ENCODE results near the gene RAC2. TPM values are rescaled to one million over a fixed set of nuclear protein-coding genes. Genes with fewer than 3 reads are reported as not detected.
"Not testable (repeated sequence)": the region's sequence is repeated elsewhere in the genome, so short reads cannot be mapped to it uniquely, and the experiment has no call there.

The RAC2 gene
- total RNA-seq, 1 experiment from 2014 or later, result 151 TPM

DNA sequence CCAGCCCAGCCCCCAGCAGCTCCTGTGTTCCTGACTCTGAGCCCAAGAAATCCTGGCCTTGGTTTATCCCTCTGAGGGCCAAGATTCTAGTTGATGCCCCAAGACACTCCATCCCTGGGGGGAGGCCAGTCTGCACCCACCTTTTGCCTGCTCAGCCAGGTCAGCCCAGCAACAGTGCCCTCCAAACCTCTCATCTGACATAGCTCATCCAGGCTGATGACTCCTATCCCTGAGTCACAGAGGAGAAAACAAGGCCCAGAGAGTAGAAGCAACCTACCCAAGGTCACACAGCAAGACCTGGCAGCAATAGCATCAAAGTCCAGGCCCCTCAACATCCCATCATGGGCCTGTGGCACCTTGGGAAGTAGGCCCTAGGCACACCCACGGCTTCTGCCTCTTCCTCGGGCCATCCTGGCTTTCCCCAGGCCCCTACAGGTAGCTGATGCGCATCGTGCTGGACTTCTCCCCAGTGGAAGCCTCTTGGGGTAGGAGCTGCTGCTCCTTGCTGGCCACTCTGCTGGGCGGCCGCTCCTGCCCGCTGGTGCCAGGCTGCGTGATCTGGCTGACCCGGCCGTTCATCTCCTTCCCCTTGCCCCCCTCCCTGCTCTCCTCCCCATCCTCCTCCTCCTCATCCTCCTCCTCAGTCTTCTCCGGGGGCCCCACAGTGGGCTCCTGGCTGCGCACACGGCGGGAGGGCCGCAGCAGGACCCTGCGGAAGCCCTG, 37.8 kb downstream of the RAC2 start:
- DNase-seq (ENCODE audit: low read depth), result no peak

DNA sequence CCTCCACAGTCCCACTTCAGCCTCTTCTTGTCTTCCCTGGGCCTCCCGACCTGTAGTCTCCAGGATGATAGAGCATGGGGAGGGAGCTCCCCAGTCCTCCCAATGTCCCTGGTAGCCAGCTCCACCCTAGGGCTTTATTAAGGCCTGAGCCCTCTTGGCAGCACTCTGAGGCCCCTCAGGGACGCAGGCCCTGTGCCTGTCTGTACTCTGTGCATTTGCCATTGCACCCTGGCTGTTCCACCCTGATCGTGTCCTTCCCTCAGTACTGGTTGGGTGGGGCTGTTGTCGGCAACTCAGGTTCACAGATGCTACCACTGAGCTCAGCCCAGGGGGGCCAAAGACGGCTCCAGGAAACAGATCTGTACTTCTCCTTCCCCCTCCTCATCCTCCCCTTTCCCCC, 39.0 kb downstream of the RAC2 start:
- no peak for DNase-seq (ENCODE audit: low read depth)

DNA sequence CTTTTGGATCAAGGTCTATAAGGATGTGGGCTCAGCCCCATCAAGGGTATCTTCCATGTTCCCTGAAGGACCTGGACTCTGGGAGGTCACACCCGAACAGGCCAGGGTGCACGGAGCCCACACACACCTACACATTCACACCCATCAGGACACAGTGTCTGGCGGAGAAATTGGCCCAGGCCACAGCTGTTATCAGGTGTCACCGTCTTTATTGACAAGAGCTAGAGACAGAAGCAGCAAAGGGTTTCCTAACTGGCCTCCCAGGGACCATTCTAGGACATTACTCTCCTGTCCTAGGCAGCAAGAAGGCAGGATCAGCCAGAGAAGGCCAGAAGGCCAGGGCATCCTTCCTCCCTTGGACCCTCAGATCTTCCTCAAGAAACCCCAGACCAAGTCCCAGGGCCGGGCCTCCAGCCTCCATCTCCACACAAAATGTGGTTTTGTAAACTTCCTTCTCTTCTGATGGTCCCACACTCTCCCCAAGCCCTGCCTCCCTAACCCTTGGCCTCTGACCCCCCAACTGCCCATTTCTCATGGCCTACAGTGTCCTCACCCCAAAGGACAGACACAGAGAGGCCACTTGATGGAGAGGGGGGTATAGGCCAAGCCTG, 39.9 kb downstream of the RAC2 start:
- no peak for DNase-seq (ENCODE audit: low read depth)

DNA sequence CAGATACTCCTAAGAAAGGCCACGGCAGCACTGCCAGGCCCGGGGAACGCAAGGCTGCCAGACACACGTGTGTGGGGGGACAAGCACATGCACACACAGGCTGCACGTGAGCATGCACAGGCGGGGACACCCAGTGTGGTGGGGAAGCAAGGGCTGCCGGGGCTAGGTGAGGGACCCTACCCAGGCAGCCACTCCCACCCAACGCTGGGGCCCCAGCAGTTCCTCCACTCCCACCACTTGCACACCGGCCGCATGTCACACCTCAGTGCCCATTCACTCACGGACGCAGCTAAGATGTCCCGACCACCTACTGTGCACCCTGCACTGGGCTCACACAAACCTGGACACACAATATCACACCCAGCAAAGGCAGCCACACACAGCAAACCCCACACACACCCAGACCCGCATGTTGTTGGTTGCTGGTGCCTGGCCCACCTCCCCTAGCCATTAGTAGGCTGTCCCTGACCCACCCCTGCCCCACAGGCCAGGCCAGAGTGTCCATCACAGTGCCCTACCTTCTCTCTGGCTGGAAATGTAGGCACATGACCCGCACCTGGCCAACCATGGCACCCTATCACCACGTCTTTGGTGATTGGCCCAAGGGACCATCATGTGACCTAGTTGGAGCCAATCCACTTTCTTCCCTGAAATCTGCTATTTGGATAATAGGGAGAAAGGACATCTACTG, 40.6 kb downstream of the RAC2 start:
- no peak for DNase-seq (ENCODE audit: low read depth)

DNA sequence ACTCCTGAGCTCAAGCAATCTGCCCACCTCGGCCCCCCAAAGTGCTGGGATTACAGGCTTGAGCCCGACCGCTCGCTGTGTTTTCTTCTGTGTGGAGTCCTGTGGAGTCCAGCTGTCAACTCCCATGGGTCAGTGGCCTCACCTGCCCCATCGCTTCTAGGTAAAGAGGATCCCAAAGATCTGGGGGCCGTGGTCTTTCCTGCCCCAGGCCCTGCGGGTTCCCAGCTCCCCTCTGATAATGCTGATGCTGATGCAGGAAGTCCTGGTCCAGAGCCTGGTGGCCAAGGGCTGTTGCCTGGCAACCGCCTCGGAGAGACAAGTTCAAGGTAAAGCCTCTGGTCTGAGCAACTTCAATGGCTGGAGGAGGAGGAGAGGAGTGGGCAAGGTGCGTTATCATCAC, 41.4 kb downstream of the RAC2 start:
- no peak for DNase-seq (ENCODE audit: low read depth)

DNA sequence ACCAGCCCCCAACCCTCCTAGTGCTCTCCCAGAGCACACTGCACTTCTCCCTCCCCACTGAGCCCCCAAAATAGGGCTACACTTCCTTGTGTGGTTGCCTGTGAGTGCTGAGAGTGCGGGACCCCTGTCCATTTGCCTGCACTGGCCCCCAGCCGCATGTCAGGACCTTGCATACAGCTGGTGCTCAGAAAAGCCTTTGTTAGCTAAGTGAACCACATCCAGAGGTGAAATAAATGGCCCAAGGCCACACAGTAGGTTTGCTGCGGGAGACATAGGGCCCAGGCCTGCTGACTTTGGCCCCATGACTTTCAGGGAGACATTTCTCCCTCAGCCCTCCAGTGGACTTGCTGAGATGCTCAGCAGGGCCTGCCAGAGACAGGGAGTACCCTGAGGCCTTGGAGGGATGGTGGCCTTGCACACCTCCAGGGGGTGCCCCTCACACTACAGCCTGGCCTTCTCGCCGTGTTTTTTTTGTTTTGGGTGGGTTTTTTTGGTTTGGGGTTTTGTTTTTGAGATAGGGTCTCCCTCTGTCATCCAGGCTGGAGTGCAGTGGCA, 42.0 kb downstream of the RAC2 start:
- no peak for DNase-seq (ENCODE audit: low read depth)

DNA sequence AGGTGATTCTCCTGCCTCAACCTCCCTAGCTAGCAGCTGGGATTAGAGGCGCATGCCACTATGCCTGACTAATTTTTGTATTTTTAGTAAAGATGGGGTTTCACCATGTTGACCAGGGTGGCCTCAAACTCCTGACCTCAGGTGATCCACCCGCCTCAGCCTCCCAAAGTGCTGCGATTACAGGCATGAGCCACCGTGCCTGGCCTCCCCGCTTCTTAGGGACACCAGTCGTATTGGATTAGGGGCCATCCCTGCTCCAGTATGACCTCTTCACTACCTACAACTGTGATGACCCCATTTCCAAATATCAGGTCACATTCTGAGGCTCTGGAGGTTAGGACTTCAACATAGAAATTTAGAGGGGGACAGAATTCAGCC, 42.6 kb downstream of the RAC2 start:
- DNase-seq (ENCODE audit: low read depth), result not testable (repeated sequence)

DNA sequence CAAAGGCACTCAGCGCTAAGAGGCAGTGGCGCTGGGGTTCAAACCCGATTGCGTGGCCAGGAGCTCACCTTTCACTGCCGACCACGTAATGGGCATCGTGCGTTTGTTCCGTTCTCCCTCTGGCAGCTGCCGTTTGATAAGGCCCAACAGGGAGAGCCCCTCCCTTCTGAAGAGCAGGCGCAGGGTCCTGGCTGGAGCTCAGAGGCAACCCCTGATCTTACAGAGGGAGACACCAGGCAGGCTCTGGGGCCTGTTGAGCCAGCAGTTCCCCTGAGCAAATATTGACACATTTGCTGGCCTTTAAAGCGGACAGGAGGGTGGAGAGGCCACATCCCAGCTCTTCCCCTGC, 44.3 kb downstream of the RAC2 start:
- peak; percentile 7 for DNase-seq (ENCODE audit: low read depth)

DNA sequence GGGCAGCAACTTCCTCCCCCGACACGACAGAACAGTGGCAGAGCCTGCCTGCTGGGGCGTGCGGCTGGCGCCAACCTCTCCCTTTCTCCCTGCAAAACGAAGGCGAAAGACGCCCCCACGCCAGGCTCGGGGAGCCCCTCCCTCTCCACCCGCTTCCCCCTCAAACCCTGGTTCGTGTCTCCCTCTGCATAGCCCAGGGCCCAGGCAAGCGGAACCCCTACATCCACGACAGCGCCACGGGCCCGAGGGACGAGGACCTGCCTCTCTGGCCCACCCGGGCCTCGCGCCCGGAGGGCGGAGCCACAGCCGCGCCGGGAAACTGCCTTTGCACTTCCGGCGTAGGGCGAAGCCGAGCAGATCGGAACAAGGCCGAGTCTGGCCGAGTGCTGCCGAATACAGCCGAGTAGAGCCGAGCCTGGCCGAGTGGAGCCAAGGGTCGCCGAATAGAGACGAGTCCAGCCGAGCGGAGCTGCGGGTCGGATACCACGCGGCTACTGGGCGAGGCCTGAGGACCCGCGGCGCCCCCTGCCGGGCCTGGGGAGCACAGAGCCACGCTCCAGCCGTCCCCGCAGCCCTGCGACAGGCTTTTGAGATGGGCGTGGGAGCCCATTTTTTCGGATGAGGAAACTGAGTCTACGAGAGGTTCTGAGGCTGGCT, 44.8 kb downstream of the RAC2 start:
- DNase-seq (ENCODE audit: low read depth), result peak; percentile 92

DNA sequence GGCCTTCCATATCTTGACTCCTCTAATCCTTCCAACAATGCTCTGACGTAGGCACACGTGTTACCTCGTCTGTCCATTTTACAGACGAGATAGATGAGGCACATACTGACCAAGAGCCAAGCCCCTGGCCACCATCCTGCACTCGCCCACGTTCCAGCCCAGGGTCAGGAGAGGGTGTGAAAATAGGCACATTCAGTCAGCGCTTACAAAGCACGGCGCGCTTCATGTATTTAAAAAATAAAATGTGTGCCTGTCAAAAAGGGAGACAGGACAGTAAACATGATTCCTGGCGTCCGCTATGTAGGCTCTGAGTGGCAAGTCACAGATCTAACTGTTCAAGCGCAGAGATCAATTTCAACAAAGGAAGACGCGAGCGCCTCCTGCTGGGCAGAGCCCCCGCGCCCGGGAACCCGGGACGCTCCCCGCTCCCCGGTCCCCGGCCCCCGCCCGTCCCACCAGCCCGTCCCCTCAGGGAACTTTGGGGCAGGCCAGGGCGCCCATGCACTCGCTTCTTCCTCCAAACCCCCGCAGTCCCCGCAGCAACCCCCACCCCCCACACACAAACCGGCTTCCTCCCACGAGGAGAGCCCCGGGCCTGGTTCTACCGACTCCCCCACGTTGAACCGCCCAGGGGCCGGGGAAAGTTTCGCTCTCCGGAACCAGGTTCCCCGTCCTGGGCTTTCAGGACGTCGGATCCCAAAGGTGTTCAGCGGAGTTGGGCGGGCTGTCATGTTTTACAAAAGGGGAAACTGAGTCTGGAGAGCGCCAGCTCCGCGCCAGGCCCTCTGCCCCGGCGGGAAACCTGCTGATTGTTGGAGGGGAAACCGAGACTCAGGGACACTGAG, 45.6 kb downstream of the RAC2 start:
- DNase-seq (ENCODE audit: low read depth), result peak; percentile 69

DNA sequence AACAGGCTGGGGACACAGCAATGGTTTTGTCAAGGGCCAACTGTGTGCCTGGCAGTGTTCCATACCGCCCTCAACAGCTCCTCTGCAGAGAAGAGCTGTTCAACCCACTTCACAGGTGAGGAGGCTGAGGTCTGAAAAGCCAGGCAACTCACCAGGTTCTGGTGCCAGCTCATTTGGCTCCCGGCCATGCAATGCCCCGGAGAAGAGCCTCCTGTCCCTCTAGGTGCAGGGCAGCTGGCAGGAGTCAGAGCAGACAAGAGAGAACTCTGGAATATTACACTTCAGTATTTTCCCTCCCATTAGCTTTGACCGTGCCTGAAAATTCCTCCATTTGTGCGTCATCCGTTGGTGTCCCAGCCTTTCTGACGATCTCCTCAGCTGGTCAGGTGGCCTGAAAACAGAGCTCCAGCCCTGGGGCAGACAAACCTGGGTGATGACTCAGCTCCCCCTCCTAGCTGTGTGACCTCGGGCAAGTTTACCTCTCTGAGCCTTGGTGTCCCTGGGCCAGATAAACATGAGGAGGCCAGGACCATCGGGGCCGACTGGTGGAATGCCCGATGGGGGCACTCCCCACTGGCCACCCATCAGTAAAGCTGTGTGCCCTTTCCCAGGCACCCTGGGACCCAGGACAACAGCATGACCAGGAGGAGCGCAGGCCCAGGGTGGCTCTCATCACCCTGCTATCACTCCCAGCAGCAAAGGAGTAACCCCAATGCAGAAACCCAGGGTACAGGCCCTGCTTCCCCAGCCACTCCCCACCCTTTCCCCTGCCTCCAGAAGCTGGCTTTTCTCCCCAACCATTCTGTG, 46.4 kb downstream of the RAC2 start:
- peak; percentile 88 for DNase-seq (ENCODE audit: low read depth)

DNA sequence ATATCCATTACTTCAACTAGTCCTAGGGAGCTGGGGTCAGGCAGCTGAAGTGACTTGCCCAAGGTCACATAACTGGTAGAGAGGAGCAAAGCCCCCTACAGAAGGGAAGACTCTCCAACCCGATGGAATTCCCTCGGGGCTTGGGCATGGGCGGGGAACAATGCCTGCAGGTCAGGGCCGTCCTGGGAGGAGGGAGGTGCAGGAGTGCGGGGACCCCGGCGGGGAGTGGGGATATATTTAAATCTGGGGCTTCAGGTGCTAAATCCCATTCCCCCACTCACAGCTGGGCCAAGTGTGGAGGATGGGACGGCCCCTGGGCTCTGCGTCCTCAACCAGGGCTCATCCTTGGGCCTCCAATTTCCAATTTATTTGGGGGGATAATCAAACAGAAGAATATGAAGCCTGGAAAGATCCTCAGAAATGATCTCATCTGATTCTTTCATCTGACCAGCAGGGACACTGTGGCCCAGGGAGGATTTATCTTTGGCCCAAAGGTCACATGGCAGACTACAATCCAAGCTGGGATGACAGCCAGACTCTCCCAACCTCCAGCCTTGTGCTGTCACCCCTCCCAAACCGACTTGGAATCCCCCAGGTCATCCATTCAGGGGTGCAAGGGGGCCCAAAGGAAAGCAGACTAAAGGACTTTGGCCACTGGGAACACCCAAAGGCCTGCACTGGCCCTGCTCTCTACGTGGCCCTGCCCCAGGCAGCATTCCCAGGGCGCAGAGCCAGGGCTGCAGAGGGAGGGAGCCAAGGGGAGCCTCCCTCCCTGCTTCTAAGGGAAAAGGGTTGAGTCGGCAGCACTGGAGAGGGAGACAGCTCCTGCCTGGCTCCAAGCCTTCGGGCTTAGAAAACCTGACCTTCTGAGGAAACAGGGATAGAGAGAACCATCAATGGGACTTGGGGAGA, 47.3 kb downstream of the RAC2 start:
- peak; percentile 92 for DNase-seq (ENCODE audit: low read depth)

DNA sequence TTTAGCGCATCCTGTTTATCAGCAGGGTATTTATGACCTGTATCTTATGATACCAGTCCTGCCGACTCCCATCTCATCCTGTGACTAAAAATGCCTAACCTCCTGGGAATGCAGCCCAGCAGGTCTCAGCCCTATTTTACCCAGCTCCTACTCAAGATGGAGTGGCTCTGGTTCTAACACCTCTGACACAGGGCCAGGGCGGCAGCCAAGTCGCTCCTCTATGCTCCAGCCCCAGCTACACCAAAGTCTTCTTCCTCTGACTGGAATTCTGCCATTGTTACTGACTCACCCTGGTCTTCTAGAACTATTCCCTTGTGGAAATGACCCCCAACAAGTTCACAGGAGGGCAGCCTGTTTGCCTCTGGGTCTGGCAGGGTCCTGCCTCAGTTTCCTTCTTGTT, 48.1 kb downstream of the RAC2 start:
- DNase-seq (ENCODE audit: low read depth), result peak; percentile 58

DNA sequence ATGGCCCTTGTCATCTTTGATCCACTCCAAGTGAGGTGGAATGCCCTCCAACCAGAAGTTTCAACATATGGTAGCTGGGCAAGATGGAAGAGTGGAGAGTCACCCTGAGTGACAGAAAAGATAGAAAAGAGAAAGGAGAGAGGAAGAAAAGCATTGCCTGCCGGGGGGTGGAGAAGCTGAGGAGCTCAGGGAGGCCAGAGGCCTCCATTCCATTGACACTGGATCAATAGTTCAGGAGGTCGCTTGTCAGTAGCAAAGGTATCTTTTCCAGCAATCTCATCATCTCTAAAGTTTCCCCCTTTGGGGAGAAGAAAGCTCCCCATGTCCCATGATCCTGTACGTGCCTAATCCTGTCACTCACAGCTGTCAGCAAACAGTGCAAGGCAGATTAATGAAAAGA, 49.3 kb downstream of the RAC2 start:
- DNase-seq (ENCODE audit: low read depth), result no peak

DNA sequence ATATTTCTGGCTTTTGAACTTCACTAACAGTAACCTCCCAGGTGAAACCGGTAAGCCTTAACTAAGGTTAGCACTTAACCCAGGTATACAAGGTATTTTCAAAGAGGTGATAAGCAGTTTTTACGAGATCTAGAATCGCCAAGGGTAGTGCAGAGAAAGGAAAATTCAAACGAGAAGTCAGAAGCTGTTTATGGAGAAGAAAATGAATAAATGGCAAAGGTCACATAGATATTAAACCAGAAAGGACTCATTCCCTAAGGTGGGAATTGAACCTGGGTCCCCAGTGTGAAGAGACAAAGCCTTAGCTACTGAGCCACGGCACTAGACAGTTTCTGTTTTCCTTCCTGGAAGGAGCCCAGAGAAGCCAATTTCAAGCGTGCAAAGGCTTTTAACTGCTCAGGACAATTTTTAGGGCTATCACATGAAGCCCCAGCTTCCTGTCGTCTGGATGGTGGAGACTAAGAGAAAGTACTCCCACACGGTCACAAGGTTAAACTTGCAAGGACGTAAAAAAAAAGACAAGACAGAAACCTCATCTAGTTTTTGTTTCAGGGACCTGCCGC, 50.4 kb downstream of the RAC2 start:
- peak; percentile 54 for DNase-seq (ENCODE audit: low read depth)

DNA sequence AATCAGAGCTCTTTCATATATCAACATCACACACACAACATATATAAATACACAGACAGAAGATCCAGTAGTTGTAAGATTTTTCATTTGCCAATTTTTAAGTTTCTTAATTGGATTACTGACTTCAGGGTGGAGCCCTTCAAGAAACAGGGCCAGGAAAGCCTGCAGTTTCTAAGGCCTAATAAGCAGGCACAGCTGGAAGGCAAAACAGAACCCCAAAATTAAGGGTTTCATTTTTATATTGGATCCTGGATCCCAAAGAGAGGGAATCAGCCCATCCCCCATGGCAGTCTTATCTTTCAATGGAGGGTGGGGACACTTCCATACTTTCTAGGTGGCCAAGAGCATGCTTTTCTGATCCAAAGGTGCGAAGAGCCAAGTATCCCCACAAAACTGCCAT, 51.3 kb downstream of the RAC2 start:
- no peak for DNase-seq (ENCODE audit: low read depth)

DNA sequence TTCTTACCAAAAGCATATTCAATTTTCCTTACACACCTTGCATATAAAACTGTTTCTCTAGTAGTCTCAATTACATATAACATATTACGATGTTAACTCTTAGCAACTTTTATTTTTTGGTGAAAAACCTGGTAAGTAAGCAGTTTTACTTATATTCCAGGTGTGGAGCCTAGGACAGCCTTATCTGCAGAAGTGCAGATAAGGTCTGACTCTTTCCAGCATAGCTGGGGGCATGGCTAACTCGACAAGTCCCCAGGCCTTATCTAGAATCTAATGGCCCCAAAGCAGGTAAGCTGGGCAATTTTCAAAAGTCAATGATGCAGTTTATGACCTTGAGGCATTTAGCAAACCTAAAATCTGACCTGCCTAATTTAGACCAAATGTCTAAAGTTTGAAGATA, 51.9 kb downstream of the RAC2 start:
- no peak for DNase-seq (ENCODE audit: low read depth)

DNA sequence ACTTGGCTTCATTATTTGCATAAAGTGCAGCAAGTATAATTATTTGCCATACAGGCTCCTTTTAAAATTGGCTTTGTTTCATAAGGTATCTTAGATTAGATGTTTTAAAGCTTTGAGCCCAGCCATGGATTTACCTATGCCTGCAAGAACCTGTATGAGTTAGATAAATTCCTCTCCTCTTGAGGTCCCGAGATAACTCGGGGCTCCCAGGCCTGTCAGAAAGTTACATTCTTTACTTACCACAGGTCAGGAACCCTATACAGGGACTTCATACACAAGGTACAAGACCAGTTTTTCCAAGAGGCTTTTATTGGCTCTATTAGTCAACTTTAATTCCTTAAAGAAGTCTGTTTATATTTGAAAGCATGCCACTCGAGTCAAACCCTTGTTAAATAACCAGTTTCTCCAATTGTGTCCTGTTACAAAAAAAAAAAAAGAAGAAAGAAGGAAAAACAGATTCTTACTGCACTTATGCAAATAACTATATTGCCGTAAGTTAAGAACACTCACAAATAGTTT, 53.7 kb downstream of the RAC2 start:
- no peak for DNase-seq (ENCODE audit: low read depth)

DNA sequence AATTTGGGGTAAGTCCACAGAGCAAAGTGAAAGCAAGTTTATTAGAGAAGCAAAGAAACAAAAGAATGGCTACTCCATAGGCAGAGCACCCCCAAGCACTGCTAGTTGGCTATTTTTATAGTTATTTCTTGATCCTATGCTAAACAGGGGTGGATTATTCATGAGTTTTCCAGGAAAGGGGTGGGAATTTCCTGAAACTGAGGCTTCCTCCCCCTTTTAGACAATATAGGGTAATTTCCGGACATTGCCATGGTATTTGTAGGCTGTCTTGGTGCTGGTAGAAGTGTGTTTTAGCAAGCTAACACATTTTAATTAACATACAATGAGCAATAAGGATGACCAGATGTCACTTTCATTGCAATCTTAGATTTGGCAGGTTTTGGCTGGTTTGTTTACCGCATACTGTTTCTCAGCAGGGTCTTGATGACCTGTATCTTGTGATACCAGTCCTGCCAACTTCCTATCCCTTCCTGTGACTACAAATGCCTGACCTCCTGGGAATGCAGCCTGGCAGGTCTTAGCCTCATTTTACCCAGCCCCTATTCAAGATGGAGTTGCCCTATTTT, 55.1 kb downstream of the RAC2 start:
- DNase-seq (ENCODE audit: low read depth), result no peak
